ENCODE results near the gene CDH8.
A peak's percentile ranks its signal among the peaks of the same experiment; 100 is the strongest.

The CDH8 gene

GRCh38 chr16:61968242-61969076 lies 67.8 kb downstream of the CDH8 start:
- in situ Hi-C loops (cut with HindIII; ENCODE audit: low pct_ligation_motif_present, low sequenced_read_pairs) = no loop called here
- DNase-seq = peak; percentile 1
- H3K27ac ChIP-seq = peak overlapping the region; percentile 51
- H3K4me3 ChIP-seq (ENCODE audit: low read depth, low read length) = no peak overlapping the region
- no peaks in the 10 kb centered on the region for H3K36me3 ChIP-seq (replicated peaks)
- no peaks in the 10 kb centered on the region for H3K27me3 ChIP-seq (replicated peaks)
- no peak for TF ChIP-seq CTCF (IDR thresholded peaks at IDR 0.05; ENCODE audit: low read depth, low read length, missing control alignments)

- DNase-seq = no peak
- Histone ChIP-seq H3K4me3 (ENCODE audit: low read depth, low read length) (no peak overlapping the region), H3K27me3 (replicated peaks) (no peaks in the 10 kb centered on the region), H3K36me3 (replicated peaks) (no peaks in the 10 kb centered on the region), H3K27ac (no peak overlapping the region)
- in situ Hi-C loops (cut with HindIII; ENCODE audit: low pct_ligation_motif_present, low sequenced_read_pairs) = no loop called here
- no peak for TF ChIP-seq CTCF (IDR thresholded peaks at IDR 0.05; ENCODE audit: low read depth, low read length, missing control alignments)
Measured at GRCh38 chr16:61957075-61957855, 79.0 kb downstream of the CDH8 start.

GRCh38 chr16:61952841-61953240 lies 83.4 kb downstream of the CDH8 start:
- no peak for TF ChIP-seq CTCF (IDR thresholded peaks at IDR 0.05; ENCODE audit: low read depth, low read length, missing control alignments)
- no peak for DNase-seq
- no peaks in the 10 kb centered on the region for H3K36me3 ChIP-seq (replicated peaks)
- no peak overlapping the region for H3K4me3 ChIP-seq (ENCODE audit: low read depth, low read length)
- no peak overlapping the region for H3K27ac ChIP-seq
- in situ Hi-C loops (cut with HindIII; ENCODE audit: low pct_ligation_motif_present, low sequenced_read_pairs) = no loop called here
- H3K27me3 ChIP-seq (replicated peaks) = no peaks in the 10 kb centered on the region

- TF ChIP-seq CTCF (IDR thresholded peaks at IDR 0.05; ENCODE audit: low read depth, low read length, missing control alignments) = no peak
- no peak for DNase-seq
- no peaks in the 10 kb centered on the region for H3K36me3 ChIP-seq (replicated peaks)
Measured at GRCh38 chr16:61948414-61948813, 87.8 kb downstream of the CDH8 start.

GRCh38 chr16:61946019-61946418 lies 90.2 kb downstream of the CDH8 start:
- no peak for DNase-seq
- Histone ChIP-seq H3K27me3 (replicated peaks) (no peaks in the 10 kb centered on the region), H3K27ac (no peak overlapping the region), H3K36me3 (replicated peaks) (no peaks in the 10 kb centered on the region), H3K4me3 (ENCODE audit: low read depth, low read length) (no peak overlapping the region)
- peak; percentile 39 for TF ChIP-seq CTCF (IDR thresholded peaks at IDR 0.05; ENCODE audit: low read depth, low read length, missing control alignments)
- in situ Hi-C loops (cut with HindIII; ENCODE audit: low pct_ligation_motif_present, low sequenced_read_pairs) = no loop called here

More at GRCh38 chr16:61948414-61948813, 87.8 kb downstream of the CDH8 start:
- in situ Hi-C loops (cut with HindIII; ENCODE audit: low pct_ligation_motif_present, low sequenced_read_pairs) = no loop called here
- Histone ChIP-seq H3K27me3 (replicated peaks) (no peaks in the 10 kb centered on the region), H3K27ac (no peak overlapping the region), H3K4me3 (ENCODE audit: low read depth, low read length) (no peak overlapping the region)

All from brain microvascular endothelial cell (primary cell).